ENCODE measurements around the gene QRICH2. TPM values are rescaled to one million over a fixed set of nuclear protein-coding genes. Genes with fewer than 3 reads are reported as not detected.

Gene QRICH2
- total and polyA plus RNA-seq, 4 donors: 0.56 to 6.1 (median 0.67) TPM

DNA sequence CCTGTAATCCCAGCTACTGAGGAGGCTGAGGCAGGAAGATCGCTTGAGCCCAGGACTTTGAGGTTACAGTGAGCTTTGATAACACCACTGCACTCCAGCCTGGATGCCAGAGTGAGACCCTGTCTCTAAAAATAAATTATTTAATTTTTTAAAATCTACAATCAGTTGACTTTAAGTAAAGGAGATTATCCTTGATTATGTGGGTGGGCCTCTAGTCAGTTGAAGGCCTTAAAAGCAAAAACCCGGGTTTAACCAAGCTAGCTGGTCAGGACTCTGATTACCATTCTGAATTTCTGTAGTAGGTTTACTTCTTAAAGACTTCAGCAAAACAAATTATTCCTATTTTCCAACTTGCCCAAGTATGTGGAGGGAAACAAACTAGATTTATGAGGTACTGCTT is 72.2 kb downstream of the QRICH2 start:
- DNase-seq (ENCODE audit: low spot score): no peak
- WGBS: 93% methylated on average over 2 of the region's 2 CpGs
- no peak overlapping the region for H3K4me3 ChIP-seq (ENCODE audit: low read depth in 1 of 3, low read length in 3 of 3)
- H3K4me1 ChIP-seq (ENCODE audit: control insufficient read depth in 4 of 4, insufficient read depth in 4 of 4, low read length in 3 of 4): peaks cover 1 to 6% (median 4%) of the 10 kb centered on the region in 4 donors
- no peak overlapping the region for H3K9ac ChIP-seq (ENCODE audit: low read depth in 1 of 2, low read length in 2 of 2)
- no peaks in the 10 kb centered on the region for H3K36me3 ChIP-seq (ENCODE audit: control insufficient read depth in 4 of 4, insufficient read depth in 3 of 4, low read depth in 1 of 4, low read length in 3 of 4)
- no peak overlapping the region for H3K27ac ChIP-seq (ENCODE audit: low read depth in 1 of 2, low read length in 2 of 2)
- no peaks in the 10 kb centered on the region for H3K9me3 ChIP-seq (ENCODE audit: control insufficient read depth in 4 of 4, low read length in 3 of 4)
- no peaks in the 10 kb centered on the region for H3K27me3 ChIP-seq (ENCODE audit: control insufficient read depth in 4 of 4, insufficient read depth in 4 of 4, low read length in 3 of 4)
- no peak for TF ChIP-seq GABPA (IDR thresholded peaks at IDR 0.05 in 1 of 2, conservative IDR thresholded peaks at IDR 0.05 in 1 of 2)
- TF ChIP-seq, protein P1, sequence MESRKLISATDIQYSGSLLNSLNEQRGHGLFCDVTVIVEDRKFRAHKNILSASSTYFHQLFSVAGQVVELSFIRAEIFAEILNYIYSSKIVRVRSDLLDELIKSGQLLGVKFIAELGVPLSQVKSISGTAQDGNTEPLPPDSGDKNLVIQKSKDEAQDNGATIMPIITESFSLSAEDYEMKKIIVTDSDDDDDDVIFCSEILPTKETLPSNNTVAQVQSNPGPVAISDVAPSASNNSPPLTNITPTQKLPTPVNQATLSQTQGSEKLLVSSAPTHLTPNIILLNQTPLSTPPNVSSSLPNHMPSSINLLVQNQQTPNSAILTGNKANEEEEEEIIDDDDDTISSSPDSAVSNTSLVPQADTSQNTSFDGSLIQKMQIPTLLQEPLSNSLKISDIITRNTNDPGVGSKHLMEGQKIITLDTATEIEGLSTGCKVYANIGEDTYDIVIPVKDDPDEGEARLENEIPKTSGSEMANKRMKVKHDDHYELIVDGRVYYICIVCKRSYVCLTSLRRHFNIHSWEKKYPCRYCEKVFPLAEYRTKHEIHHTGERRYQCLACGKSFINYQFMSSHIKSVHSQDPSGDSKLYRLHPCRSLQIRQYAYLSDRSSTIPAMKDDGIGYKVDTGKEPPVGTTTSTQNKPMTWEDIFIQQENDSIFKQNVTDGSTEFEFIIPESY (IDR thresholded peaks at IDR 0.05): no peak

DNA sequence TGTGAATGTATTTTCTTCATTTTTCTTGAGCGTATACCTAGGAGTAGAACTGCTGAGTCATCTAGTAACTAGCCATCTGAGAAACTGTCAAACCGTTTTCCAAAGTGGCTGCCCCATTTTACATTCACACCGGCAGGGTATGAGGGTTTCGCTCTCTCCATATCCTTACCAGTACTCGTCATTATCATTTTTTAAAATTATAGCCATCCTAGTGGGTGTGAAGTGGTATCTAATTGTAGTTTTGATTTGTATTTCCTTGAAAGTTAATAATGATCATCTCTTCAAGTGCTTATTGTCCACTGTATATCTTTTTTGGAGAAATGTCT is 73.8 kb downstream of the QRICH2 start:
- Histone ChIP-seq H3K9me3 (ENCODE audit: control insufficient read depth in 4 of 4, low read length in 3 of 4) (no peaks in the 10 kb centered on the region), H3K36me3 (ENCODE audit: control insufficient read depth in 4 of 4, insufficient read depth in 3 of 4, low read depth in 1 of 4, low read length in 3 of 4) (no peaks in the 10 kb centered on the region), H3K9ac (ENCODE audit: low read depth in 1 of 2, low read length in 2 of 2) (no peak overlapping the region), H3K27ac (ENCODE audit: low read depth in 1 of 2, low read length in 2 of 2) (no peak overlapping the region), H3K27me3 (ENCODE audit: control insufficient read depth in 4 of 4, insufficient read depth in 4 of 4, low read length in 3 of 4) (no peaks in the 10 kb centered on the region), H3K4me3 (ENCODE audit: low read depth in 1 of 3, low read length in 3 of 3) (no peak overlapping the region), H3K4me1 (ENCODE audit: control insufficient read depth in 4 of 4, insufficient read depth in 4 of 4, low read length in 3 of 4) (peaks cover 0 to 3% (median 0%) of the 10 kb centered on the region in 4 donors)
- no peak for DNase-seq (ENCODE audit: low spot score)
- 84% methylated on average over 5 of the region's 5 CpGs for WGBS
- TF ChIP-seq, protein P2, sequence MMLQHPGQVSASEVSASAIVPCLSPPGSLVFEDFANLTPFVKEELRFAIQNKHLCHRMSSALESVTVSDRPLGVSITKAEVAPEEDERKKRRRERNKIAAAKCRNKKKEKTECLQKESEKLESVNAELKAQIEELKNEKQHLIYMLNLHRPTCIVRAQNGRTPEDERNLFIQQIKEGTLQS (IDR thresholded peaks at IDR 0.05): no peak
- no peak for TF ChIP-seq FOXA2 (IDR thresholded peaks at IDR 0.05)
- TF ChIP-seq FOXA1 (IDR thresholded peaks at IDR 0.05): no peak
- TF ChIP-seq NR2F2 (IDR thresholded peaks at IDR 0.05): no peak
- TF ChIP-seq EGR1 (IDR thresholded peaks at IDR 0.05; ENCODE audit: low read depth in 2 of 2): no peak
- TF ChIP-seq, protein P3, sequence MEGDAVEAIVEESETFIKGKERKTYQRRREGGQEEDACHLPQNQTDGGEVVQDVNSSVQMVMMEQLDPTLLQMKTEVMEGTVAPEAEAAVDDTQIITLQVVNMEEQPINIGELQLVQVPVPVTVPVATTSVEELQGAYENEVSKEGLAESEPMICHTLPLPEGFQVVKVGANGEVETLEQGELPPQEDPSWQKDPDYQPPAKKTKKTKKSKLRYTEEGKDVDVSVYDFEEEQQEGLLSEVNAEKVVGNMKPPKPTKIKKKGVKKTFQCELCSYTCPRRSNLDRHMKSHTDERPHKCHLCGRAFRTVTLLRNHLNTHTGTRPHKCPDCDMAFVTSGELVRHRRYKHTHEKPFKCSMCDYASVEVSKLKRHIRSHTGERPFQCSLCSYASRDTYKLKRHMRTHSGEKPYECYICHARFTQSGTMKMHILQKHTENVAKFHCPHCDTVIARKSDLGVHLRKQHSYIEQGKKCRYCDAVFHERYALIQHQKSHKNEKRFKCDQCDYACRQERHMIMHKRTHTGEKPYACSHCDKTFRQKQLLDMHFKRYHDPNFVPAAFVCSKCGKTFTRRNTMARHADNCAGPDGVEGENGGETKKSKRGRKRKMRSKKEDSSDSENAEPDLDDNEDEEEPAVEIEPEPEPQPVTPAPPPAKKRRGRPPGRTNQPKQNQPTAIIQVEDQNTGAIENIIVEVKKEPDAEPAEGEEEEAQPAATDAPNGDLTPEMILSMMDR (IDR thresholded peaks at IDR 0.05; ENCODE audit: low read depth, low read length, missing input control): no peak
- TF ChIP-seq, protein P4, sequence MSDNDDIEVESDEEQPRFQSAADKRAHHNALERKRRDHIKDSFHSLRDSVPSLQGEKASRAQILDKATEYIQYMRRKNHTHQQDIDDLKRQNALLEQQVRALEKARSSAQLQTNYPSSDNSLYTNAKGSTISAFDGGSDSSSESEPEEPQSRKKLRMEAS (IDR thresholded peaks at IDR 0.05): no peak
- no peak for TF ChIP-seq JUND (IDR thresholded peaks at IDR 0.05)
- no peak for TF ChIP-seq RAD21 (IDR thresholded peaks at IDR 0.05)
- no peak for TF ChIP-seq SP1 (IDR thresholded peaks at IDR 0.05)
- TF ChIP-seq YY1 (IDR thresholded peaks at IDR 0.05): no peak
- TF ChIP-seq HNF4G (IDR thresholded peaks at IDR 0.05): no peak
- TF ChIP-seq RXRA (IDR thresholded peaks at IDR 0.05): no peak

All from liver (tissue), 9 donors.